ENCODE results near the gene PFDN6. TPM values are rescaled to one million over a fixed set of nuclear protein-coding genes. Genes with fewer than 3 reads are reported as not detected.

PFDN6 gene
- polyA plus RNA-seq, 2 donors = 127 to 293 TPM

GRCh38 chr6:33321227-33321626, 31.8 kb downstream of the PFDN6 start:
- Histone ChIP-seq H3K4me3 (ENCODE audit: low read depth in 1 of 2, low read length in 2 of 2) (peak overlapping the region in 1 of 2 donors; percentile 92), H3K27ac (ENCODE audit: low read depth in 2 of 2, low read length in 1 of 2) (no peak overlapping the region), H3K4me1 (ENCODE audit: control insufficient read depth in 2 of 2, insufficient read depth in 2 of 2, low read length in 1 of 2) (peaks cover 2 to 18% of the 10 kb centered on the region in 2 donors), H3K9me3 (ENCODE audit: control insufficient read depth in 2 of 2, insufficient read depth in 1 of 2, low read depth in 1 of 2, low read length in 1 of 2) (no peaks in the 10 kb centered on the region), H3K36me3 (ENCODE audit: control insufficient read depth in 2 of 2, insufficient read depth in 2 of 2, low read length in 1 of 2) (peaks cover 18 to 24% of the 10 kb centered on the region in 2 donors), H3K27me3 (ENCODE audit: control insufficient read depth in 1 of 2, insufficient read depth in 2 of 2, low read length in 2 of 2) (no peaks in the 10 kb centered on the region)
- WGBS, 2 donors = 73 to 80% methylated on average over 9 of the region's 9 CpGs

- Histone ChIP-seq H3K27me3 (ENCODE audit: control insufficient read depth in 1 of 2, insufficient read depth in 2 of 2, low read length in 2 of 2) (no peaks in the 10 kb centered on the region), H3K36me3 (ENCODE audit: control insufficient read depth in 2 of 2, insufficient read depth in 2 of 2, low read length in 1 of 2) (peaks cover 18 to 22% of the 10 kb centered on the region in 2 donors), H3K4me1 (ENCODE audit: control insufficient read depth in 2 of 2, insufficient read depth in 2 of 2, low read length in 1 of 2) (peaks cover 2 to 18% of the 10 kb centered on the region in 2 donors), H3K27ac (ENCODE audit: low read depth in 2 of 2, low read length in 1 of 2) (peak overlapping the region; percentile 89 to 94), H3K9me3 (ENCODE audit: control insufficient read depth in 2 of 2, insufficient read depth in 1 of 2, low read depth in 1 of 2, low read length in 1 of 2) (no peaks in the 10 kb centered on the region), H3K4me3 (ENCODE audit: low read depth in 1 of 2, low read length in 2 of 2) (peak overlapping the region; percentile 58 to 92)
- 3% methylated on average over 12 of the region's 12 CpGs for WGBS, 2 donors
Measured at GRCh38 chr6:33323623-33323948, 34.2 kb downstream of the PFDN6 start.

GRCh38 chr6:33324125-33324524, 34.7 kb downstream of the PFDN6 start:
- Histone ChIP-seq H3K36me3 (ENCODE audit: control insufficient read depth in 2 of 2, insufficient read depth in 2 of 2, low read length in 1 of 2) (peaks cover 15 to 17% of the 10 kb centered on the region in 2 donors), H3K4me1 (ENCODE audit: control insufficient read depth in 2 of 2, insufficient read depth in 2 of 2, low read length in 1 of 2) (peaks cover 5 to 18% of the 10 kb centered on the region in 2 donors), H3K27ac (ENCODE audit: low read depth in 2 of 2, low read length in 1 of 2) (peak overlapping the region in 1 of 2 donors; percentile 89), H3K27me3 (ENCODE audit: control insufficient read depth in 1 of 2, insufficient read depth in 2 of 2, low read length in 2 of 2) (no peaks in the 10 kb centered on the region), H3K9me3 (ENCODE audit: control insufficient read depth in 2 of 2, insufficient read depth in 1 of 2, low read depth in 1 of 2, low read length in 1 of 2) (no peaks in the 10 kb centered on the region), H3K4me3 (ENCODE audit: low read depth in 1 of 2, low read length in 2 of 2) (peak overlapping the region in 1 of 2 donors; percentile 92)
- WGBS, 2 donors = 23% methylated on average over 7 of the region's 7 CpGs

GRCh38 chr6:33329058-33329457, 39.7 kb downstream of the PFDN6 start:
- Histone ChIP-seq H3K27me3 (ENCODE audit: control insufficient read depth in 1 of 2, insufficient read depth in 2 of 2, low read length in 2 of 2) (no peaks in the 10 kb centered on the region), H3K36me3 (ENCODE audit: control insufficient read depth in 2 of 2, insufficient read depth in 2 of 2, low read length in 1 of 2) (no peaks in the 10 kb centered on the region), H3K4me3 (ENCODE audit: low read depth in 1 of 2, low read length in 2 of 2) (no peak overlapping the region), H3K27ac (ENCODE audit: low read depth in 2 of 2, low read length in 1 of 2) (no peak overlapping the region), H3K4me1 (ENCODE audit: control insufficient read depth in 2 of 2, insufficient read depth in 2 of 2, low read length in 1 of 2) (peaks cover 0 to 2% of the 10 kb centered on the region in 2 donors), H3K9me3 (ENCODE audit: control insufficient read depth in 2 of 2, insufficient read depth in 1 of 2, low read depth in 1 of 2, low read length in 1 of 2) (no peaks in the 10 kb centered on the region)
- WGBS, 2 donors = 44 to 45% methylated on average over 5 of the region's 5 CpGs

GRCh38 chr6:33330736-33331135, 41.3 kb downstream of the PFDN6 start:
- Histone ChIP-seq H3K9me3 (ENCODE audit: control insufficient read depth in 2 of 2, insufficient read depth in 1 of 2, low read depth in 1 of 2, low read length in 1 of 2) (no peaks in the 10 kb centered on the region), H3K4me3 (ENCODE audit: low read depth in 1 of 2, low read length in 2 of 2) (no peak overlapping the region), H3K27ac (ENCODE audit: low read depth in 2 of 2, low read length in 1 of 2) (no peak overlapping the region), H3K4me1 (ENCODE audit: control insufficient read depth in 2 of 2, insufficient read depth in 2 of 2, low read length in 1 of 2) (peaks cover 0 to 2% of the 10 kb centered on the region in 2 donors), H3K36me3 (ENCODE audit: control insufficient read depth in 2 of 2, insufficient read depth in 2 of 2, low read length in 1 of 2) (no peaks in the 10 kb centered on the region), H3K27me3 (ENCODE audit: control insufficient read depth in 1 of 2, insufficient read depth in 2 of 2, low read length in 2 of 2) (no peaks in the 10 kb centered on the region)
- 81 to 88% methylated on average over 10 of the region's 10 CpGs for WGBS, 2 donors

GRCh38 chr6:33333666-33334065, 44.3 kb downstream of the PFDN6 start:
- Histone ChIP-seq H3K4me3 (ENCODE audit: low read depth in 1 of 2, low read length in 2 of 2) (no peak overlapping the region), H3K9me3 (ENCODE audit: control insufficient read depth in 2 of 2, insufficient read depth in 1 of 2, low read depth in 1 of 2, low read length in 1 of 2) (no peaks in the 10 kb centered on the region), H3K36me3 (ENCODE audit: control insufficient read depth in 2 of 2, insufficient read depth in 2 of 2, low read length in 1 of 2) (no peaks in the 10 kb centered on the region), H3K4me1 (ENCODE audit: control insufficient read depth in 2 of 2, insufficient read depth in 2 of 2, low read length in 1 of 2) (peaks cover 0 to 2% of the 10 kb centered on the region in 2 donors), H3K27ac (ENCODE audit: low read depth in 2 of 2, low read length in 1 of 2) (no peak overlapping the region), H3K27me3 (ENCODE audit: control insufficient read depth in 1 of 2, insufficient read depth in 2 of 2, low read length in 2 of 2) (no peaks in the 10 kb centered on the region)
- 92 to 97% methylated on average over 4 of the region's 4 CpGs for WGBS, 2 donors

- WGBS, 2 donors = 78 to 80% methylated on average over 4 of the region's 4 CpGs
- no peak overlapping the region for H3K4me3 ChIP-seq (ENCODE audit: low read depth in 1 of 2, low read length in 2 of 2)
- no peaks in the 10 kb centered on the region for H3K9me3 ChIP-seq (ENCODE audit: control insufficient read depth in 2 of 2, insufficient read depth in 1 of 2, low read depth in 1 of 2, low read length in 1 of 2)
- H3K27ac ChIP-seq (ENCODE audit: low read depth in 2 of 2, low read length in 1 of 2) = no peak overlapping the region
- H3K4me1 ChIP-seq (ENCODE audit: control insufficient read depth in 2 of 2, insufficient read depth in 2 of 2, low read length in 1 of 2) = no peaks in the 10 kb centered on the region
- H3K36me3 ChIP-seq (ENCODE audit: control insufficient read depth in 2 of 2, insufficient read depth in 2 of 2, low read length in 1 of 2) = no peaks in the 10 kb centered on the region
- no peaks in the 10 kb centered on the region for H3K27me3 ChIP-seq (ENCODE audit: control insufficient read depth in 1 of 2, insufficient read depth in 2 of 2, low read length in 2 of 2)
Measured at GRCh38 chr6:33335916-33336315, 46.5 kb downstream of the PFDN6 start.

GRCh38 chr6:33336495-33336894, 47.1 kb downstream of the PFDN6 start:
- Histone ChIP-seq H3K27ac (ENCODE audit: low read depth in 2 of 2, low read length in 1 of 2) (no peak overlapping the region), H3K4me3 (ENCODE audit: low read depth in 1 of 2, low read length in 2 of 2) (no peak overlapping the region), H3K9me3 (ENCODE audit: control insufficient read depth in 2 of 2, insufficient read depth in 1 of 2, low read depth in 1 of 2, low read length in 1 of 2) (no peaks in the 10 kb centered on the region), H3K4me1 (ENCODE audit: control insufficient read depth in 2 of 2, insufficient read depth in 2 of 2, low read length in 1 of 2) (no peaks in the 10 kb centered on the region), H3K36me3 (ENCODE audit: control insufficient read depth in 2 of 2, insufficient read depth in 2 of 2, low read length in 1 of 2) (no peaks in the 10 kb centered on the region), H3K27me3 (ENCODE audit: control insufficient read depth in 1 of 2, insufficient read depth in 2 of 2, low read length in 2 of 2) (no peaks in the 10 kb centered on the region)
- WGBS, 2 donors = 85 to 88% methylated on average over 3 of the region's 3 CpGs

GRCh38 chr6:33339193-33339592, 49.8 kb downstream of the PFDN6 start:
- 78 to 82% methylated on average over 6 of the region's 6 CpGs for WGBS, 2 donors
- Histone ChIP-seq H3K9me3 (ENCODE audit: control insufficient read depth in 2 of 2, insufficient read depth in 1 of 2, low read depth in 1 of 2, low read length in 1 of 2) (no peaks in the 10 kb centered on the region), H3K4me1 (ENCODE audit: control insufficient read depth in 2 of 2, insufficient read depth in 2 of 2, low read length in 1 of 2) (no peaks in the 10 kb centered on the region), H3K4me3 (ENCODE audit: low read depth in 1 of 2, low read length in 2 of 2) (no peak overlapping the region), H3K36me3 (ENCODE audit: control insufficient read depth in 2 of 2, insufficient read depth in 2 of 2, low read length in 1 of 2) (no peaks in the 10 kb centered on the region), H3K27ac (ENCODE audit: low read depth in 2 of 2, low read length in 1 of 2) (no peak overlapping the region), H3K27me3 (ENCODE audit: control insufficient read depth in 1 of 2, insufficient read depth in 2 of 2, low read length in 2 of 2) (no peaks in the 10 kb centered on the region)
